Measurements from ENCODE around the gene ASB4.
A peak's percentile ranks its signal among the peaks of the same experiment; 100 is the strongest.
"Not testable (repeated sequence)": the region's sequence is repeated elsewhere in the genome, so short reads cannot be mapped to it uniquely, and the experiment has no call there.

The ASB4 gene

DNA sequence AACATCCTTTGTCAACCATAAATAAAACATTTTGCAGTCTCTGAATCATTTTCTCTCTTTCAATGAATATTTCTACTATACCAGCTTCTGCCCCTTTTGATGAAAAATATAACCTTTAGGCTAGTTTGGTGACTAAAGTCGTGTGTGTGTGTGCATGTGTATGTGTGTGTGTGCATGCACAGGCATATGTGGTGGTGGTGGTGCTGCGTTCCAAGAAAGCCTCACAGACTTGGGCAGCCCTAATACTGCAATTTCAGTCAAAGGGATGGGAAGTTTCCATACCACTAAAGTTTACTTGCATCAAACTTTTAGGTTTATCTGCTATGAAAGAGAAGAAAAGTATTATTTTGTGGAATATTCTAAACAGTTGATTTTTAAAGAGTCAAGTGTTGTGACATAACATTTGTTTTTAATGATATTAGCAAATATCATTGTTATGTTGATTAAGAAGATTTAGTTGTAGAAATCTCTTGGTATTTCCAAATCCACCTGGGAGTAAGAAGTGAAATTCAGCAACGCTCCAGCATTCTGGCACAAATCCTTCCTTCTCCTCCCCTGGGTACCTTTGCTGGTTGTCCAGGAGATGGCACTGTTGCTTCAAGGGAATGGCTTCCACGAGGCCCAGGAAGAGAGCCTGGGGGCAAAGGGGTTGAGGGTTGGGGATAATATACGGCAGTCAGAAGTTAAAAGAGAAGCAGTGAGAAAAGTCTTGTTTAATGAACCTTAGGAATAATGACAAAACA lies 41.5 kb downstream of the ASB4 start:
- DNase-seq (ENCODE audit: low spot score) = peak; percentile 76

DNA sequence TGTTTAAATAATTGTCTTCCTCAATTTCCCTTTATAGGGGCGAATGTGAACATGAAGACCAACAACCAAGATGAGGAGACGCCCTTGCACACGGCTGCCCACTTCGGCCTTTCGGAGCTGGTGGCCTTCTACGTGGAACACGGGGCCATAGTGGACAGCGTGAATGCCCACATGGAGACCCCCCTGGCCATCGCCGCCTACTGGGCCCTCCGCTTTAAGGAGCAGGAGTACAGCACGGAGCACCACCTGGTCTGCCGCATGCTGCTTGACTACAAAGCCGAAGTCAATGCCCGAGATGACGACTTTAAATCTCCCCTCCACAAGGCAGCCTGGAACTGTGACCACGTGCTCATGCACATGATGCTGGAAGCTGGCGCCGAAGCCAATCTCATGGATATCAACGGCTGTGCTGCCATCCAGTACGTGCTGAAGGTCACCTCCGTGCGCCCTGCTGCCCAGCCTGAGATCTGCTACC lies 42.1 kb downstream of the ASB4 start:
- DNase-seq (ENCODE audit: low spot score) = no peak

DNA sequence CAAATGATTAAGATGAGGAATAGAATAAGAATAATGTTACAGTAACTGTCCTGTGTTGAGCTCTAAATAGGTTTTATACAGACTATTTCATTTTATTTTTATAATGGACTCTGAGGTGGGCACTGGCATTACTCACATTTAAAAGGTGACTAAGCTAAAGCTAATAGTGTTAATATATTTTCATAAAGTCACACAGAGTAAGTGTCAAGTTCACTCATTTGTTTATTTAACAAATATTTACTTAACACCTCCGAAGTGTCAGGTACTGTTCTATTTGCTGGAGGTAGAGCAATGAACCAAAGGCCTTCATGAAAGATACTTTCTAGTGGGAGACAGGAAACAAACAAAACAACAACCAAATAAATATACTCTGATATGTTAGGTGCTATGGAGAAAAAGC lies 44.0 kb downstream of the ASB4 start:
- DNase-seq (ENCODE audit: low spot score) = no peak

DNA sequence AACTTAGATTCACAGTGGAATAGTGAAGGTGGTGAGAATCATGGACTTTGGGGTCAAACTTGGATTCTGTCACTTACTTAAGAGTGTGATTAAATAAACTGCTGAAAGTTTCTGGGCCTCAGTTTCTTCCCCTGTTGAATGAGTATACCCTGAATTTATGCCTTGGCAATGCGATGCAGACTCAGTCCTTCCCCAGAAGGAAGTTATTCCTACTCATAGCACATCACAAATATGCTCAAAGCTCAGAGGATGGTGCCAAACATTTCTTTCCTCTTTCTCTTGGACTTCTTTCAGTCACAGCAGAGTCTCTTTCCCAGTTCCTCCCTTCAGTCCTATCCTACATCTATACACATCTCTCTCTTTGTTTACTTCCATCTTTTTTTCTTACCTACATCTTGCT lies 45.1 kb downstream of the ASB4 start:
- DNase-seq (ENCODE audit: low spot score) = no peak

DNA sequence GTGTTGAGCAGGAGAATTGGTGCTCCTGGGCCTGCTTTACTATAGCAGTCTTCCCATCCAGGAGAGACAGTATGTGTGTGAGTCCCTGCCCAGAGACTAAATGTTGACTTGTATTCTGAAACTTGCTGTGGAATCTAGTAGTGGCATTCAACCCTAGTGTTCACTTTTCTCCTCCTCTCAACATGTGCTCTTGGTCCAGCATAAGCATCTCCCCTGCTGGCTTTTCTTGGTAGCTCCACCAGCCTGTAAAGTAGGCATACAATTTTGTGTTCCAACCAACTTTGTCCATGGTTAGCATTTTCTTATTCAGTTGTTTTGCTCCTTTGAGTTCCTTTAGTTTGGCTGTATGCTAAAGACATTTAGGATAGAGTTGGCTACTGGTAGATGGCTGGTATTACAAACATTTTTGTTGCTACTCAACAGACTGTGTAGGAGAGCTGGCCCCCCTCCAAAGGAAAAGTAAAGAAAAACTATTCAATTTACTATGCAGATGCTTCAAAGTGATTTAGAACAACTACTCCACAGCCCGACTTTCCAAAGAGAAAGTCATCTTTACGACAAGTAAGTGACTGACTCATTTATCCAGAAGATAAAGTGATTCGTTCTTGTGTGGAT lies 46.0 kb downstream of the ASB4 start:
- DNase-seq (ENCODE audit: low spot score) = no peak

DNA sequence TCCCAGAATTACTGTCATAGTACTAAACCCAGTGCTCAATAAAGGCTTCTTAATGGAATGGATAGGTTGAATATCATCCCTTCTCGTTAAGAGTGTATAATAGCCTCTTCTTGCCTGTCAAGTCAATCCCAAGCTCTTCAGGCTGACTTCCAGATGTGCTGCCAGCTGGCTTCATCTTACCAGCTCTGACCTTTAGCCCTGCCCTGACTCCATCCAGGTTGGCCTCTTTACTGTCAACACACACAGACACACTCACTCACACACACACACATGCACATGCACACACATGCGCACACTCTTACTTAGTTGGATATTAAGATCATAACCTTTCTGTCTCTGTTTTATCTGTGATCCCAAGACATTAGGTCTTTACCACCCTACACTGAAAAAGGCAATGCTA lies 49.1 kb downstream of the ASB4 start:
- DNase-seq (ENCODE audit: low spot score) = no peak

DNA sequence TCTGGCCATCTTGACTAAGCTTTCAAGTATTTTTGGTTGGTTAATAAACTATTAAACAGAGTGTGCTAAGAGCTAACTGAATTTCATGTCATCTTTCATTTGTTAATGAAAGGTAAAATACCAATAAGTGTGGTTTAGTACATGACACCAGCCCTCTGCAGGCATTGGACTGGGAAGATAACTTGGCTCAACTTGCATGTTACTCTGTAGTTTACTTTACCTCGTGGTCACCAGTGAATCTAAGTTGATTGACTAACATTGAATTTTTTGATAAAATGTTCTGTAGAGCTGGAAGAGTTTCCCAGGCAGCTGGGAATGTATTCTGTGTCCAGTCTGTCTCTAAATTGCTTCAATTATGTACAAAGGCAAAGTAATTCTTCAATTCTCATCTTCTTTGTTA lies 49.9 kb downstream of the ASB4 start:
- DNase-seq (ENCODE audit: low spot score) = no peak

DNA sequence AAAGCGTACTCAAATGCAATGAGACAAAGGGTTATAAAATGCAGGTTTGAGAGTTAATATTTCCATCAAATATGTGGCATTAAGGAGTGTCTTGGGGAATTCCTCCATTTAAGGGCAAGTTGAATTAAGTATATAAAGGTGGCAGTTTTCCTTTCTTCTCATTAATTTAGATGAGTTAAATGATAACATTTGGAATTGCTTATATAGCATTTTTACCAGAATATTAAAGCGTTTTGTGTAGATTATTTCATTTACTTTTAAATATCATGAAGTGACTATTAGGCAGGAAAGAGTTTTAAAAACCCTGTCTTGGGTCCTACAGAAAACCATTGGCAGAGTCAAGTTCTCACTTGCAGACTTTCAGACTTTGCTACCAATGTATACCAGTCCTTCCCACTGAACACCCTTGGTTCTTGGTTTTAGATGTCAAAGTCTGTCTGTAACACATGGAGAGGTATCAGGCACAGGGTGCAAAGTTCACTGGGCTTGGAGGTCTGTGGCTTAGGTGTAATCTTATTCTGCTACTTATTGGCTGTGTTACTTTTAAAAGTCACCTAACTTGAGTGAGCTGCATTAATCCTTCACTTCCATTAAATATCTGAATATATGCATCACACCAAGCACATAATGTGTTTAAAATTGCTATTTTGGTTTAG lies 51.0 kb downstream of the ASB4 start:
- DNase-seq (ENCODE audit: low spot score) = no peak

DNA sequence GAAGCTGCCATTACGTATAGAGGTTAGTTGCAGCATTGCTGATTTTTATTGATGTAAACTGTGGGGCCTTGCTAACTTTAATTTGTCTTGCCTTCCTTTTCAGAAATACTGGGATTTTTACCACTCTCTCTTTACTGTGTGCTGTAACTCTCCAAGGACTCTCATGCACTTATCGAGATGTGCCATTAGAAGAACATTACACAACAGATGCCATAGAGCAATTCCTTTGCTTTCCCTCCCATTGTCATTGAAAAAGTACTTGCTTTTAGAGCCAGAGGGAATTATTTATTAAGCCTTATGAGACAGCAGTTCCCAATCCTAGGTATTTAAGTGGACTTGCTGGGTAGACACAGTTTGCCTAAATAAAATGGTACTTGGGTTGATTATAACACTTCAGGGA lies 51.7 kb downstream of the ASB4 start:
- DNase-seq (ENCODE audit: low spot score) = no peak

DNA sequence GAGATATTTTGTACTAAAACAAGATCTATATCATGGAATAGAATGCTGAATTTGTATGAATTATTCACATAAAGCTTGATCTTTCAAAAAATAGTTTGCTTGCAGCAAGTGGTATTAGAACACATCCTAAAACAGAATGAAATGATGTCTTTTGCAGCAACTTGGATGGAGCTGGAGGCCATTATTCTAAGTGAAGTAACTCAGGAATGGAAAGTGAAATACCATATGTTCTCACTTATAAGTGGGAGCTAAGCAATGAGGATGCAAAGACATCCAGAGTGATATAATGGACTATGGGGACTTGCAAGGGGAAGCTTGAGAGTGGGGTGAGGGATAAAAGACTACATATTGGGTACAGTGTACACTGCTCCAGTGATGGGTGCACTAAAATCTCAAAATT lies 53.7 kb downstream of the ASB4 start:
- DNase-seq (ENCODE audit: low spot score) = no peak

DNA sequence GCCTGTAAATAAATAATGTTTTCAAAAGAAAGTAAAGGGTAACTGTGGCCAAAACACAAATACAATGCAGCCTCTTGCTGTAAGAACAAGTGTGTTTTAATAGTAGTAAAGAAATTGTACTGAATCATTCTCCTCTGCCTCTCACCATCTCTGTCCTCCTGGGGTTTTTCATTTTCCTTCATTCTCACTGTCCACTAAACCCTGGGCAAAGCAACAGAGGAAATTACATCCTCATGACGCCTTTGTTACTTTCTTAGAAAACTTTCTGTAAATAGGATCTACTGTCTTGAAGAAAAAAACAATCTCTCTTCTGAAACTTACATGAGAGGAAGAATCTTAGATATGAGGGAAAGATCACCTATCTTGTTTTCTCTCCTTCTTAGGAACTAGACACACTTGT lies 54.6 kb downstream of the ASB4 start:
- DNase-seq (ENCODE audit: low spot score) = no peak

DNA sequence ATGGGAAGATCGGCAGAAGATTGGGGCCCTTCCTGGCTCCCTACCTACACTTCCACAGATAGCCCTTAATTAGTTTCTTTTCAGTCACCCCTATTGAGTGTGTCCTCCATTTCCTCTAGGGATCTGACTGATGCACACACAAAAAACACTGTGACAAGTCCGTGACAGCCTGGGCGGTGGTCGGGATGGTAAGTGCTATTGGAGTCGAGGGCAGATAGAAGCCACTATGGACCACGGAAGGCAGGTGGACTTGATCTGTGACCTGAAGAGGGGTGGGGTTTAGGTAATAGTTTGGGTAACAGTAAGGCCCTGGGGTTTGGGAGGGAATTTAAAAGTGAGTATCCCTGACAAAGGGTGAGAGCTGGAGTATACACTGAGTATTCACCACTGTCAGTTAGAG lies 57.6 kb downstream of the ASB4 start:
- DNase-seq (ENCODE audit: low spot score) = no peak

DNA sequence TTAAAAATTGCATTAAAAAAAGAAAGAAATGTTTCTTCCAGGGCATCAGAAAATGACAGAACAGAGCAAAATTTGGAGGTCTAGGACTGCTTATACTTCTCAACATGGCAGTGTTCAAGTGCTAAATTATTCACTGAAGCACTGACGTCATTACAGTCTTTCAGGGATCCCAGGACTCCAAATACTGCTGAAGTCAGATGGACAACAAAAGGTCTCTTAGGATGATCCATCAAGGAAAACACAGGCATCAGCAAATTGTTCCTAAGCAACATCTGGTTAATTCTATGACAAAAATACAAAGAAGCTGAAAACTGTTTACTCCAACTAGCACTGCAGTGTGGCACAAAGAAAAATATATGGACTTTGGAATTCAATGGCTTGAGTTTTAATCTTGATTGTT lies 58.4 kb downstream of the ASB4 start:
- no peak for DNase-seq (ENCODE audit: low spot score)

DNA sequence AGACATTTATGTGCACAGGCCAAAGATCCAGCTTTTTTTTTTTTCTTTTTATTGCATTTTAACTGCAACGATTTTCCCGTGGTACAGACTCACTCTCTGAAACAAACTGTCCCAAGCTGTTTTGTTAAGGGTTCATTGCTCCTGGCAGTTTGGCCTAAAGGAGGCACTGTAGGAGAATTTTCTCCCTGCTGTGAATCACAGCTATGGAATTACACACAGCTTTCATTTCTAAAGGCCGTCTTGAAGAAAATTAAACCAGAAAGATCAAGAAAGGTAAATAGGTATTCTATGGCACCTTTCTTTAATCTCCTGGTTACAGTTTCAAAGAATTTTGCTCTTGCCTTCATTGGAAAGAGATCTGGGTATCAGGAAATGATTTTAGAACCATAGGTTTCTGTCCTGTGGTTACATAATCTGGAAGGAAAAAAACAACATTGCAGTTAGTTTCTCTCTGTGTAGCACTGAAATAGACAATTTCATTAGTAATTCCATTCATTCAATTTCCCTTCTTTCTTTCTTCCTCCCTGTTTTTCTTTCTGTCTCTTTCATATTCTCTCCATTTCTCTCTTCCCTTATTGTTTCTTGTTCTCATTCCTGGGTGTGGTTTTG lies 59.4 kb downstream of the ASB4 start:
- peak; percentile 79 for DNase-seq (ENCODE audit: low spot score)

DNA sequence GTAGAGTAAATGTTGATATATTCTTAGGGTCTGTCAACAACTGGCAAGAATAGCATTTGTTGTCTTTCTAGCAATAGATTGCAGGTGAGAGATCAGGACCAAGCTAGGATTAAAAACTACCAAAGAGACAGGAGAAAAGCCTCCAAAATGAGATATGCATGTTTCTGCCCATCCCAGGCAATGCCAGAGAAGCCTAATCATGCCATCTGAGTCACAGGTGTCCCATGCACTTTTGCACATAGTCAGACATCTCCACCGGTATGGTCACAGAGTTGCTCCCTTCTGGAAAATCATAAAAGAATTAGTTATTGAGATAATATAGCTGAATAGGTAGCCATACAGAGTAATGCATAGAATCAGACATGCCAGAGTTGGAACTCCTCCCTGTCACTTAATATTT lies 59.9 kb downstream of the ASB4 start:
- no peak for DNase-seq (ENCODE audit: low spot score)

DNA sequence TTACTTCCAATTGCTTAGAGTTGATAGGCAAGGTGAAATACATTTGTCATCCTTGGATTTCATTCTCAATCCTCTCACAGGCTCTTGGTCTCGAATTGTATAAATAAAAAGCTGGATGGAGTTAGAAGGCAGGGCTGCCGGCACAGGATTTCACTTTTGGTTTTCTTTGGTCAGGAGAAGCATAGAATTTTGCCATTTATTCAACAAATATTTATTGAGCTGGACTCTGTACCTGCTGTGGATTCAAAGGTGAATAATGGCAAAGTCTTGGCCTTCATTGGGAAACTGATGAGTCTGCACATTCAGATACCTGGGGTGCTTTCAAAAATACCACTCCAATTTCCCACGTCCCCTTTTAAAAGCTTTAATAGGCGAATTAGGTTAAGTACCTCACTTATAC lies 60.9 kb downstream of the ASB4 start:
- DNase-seq (ENCODE audit: low spot score) = no peak

DNA sequence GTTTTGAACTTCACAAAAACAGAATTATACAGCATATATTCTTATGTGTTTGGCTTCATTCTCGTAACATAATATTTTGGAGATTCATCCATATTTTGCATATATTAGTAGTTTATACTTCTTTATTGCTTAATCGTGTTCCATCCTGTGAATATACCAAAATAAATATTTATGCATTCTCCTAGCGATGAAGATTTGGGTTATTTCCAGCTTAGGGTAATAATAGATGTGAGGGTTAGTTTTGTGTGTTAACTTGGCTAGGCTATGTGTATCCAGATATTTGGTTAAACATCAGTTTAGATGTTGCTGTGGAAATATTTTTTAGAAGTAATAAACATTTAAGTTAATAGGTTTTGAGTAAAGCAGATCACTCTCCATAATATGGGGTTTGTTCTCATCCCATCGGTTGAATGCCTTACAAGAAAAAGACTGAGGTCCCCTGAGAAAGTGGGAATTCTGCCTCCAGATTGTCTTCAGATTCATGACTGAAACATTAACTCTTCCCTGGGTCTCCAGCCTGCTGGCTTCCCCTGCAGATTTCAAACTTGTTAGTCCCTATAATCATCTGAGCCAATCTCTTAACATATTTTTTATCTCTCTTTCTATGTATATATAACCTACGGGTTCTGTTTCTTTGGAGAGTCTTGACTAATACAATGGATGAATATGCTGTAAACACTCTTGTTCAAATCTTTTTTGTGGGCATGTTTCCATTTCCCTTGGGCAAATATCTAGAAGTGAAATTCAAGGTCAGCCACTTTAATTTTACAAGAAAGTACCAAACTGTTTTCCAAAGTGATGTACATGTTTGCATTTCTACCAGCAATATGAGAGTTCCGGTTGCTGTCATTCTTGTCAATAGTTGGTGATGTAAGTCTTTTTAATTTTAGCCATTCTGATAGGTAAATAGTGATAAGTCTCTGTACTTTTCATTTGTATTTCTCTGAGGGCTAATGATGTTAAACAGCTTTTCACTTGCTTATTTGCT lies 61.9 kb downstream of the ASB4 start:
- no peak for DNase-seq (ENCODE audit: low spot score)

DNA sequence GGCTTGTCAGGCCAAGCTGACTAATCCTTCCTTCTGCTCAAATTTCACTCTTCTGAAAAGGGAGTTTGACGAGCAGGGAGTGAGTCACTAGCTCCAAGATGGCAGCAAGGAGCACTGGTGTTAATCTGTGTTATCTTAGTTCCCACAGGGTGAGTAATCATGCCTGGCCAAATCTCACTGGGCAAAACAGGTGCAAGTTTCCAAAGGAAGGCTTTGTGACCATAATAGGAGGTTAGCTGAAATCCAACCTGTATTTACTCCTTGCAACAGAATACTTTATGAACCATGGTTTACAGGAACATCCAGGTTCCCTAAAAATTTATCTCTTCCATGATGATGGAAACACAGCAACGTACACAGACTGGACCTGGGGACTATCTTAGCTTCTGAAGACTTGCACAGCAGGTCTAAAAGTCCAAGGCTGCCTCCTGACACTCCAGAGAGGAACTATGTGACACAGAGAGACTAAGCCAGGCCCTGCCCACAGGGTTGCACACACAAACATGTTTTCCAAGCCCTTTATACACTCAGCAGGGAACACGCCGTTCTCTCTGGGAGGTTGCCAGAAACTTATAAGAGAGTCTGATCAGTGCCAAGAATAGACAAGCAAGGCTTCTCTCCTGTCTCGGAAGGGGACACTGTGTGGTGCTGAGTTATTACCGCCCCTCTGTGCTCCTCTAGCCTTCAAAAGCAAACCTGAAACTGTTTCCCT lies 64.2 kb downstream of the ASB4 start:
- peak; percentile 53 for DNase-seq (ENCODE audit: low spot score)

DNA sequence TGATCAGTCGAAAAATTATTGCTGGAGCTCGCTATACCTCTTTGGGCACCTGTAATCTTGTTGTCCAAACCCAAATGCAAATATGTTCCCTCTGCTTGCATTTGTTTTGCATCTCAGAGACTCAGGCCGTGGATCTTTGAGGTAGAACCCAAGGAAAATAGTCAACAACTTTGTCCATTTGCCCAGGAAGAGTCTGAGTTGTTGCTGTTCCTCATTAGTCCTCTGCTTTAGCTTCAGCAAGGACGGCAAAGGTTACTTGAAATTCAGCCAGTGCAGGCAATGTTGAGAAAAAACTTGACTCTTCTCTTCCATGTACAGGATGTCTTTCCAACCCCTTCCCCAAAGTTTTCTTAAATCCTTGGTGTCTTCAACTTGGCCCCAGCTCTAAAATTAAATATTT lies 64.8 kb downstream of the ASB4 start:
- no peak for DNase-seq (ENCODE audit: low spot score)

DNA sequence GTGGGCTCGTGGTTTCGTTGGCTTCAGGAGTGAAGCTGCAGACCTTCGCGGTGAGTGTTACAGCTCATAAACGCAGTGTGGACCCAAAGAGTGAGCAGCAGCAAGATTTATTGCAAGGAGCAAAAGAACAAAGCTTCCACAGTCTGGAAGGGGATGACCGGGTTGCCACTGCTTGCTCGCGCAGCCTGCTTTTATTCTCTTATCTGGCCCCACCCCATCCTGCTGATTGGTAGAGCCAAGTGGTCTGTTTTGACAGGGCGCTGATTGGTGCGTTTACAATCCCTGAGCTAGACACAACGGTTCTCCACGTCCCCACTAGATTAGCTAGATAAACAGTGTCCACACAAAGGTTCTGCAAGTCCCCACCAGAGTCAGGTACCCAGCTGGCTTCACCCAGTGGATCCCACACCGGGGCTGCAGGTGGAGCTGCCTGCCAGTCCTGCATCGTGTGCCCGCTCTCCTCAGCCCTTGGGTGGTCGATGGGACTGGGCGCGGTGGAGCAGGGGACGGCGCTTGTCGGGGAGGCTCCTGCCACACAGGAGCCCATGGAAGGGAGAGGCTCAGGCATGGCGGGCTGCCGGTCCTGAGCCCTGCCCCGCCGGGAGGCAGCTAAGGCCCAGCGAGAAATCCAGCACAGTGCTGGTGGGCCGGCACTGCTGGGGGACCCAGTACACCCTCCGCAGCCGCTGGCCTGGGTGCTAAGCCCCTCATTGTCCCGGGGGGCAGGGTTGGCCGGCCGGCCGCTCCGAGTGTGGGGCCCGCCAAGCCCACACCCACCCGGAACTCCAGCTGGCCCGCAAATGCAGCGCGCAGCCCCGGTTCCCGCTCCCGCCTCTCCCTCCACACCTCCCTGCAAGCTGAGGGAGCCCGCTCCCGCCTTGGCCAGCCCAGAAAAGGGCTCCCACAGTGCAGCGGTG lies 66.5 kb downstream of the ASB4 start:
- DNase-seq (ENCODE audit: low spot score) = not testable (repeated sequence)

Measured in AG08395 (cell line).